ENCODE data around the gene SLC2A9. TPM values are rescaled to one million over a fixed set of nuclear protein-coding genes. Genes with fewer than 3 reads are reported as not detected.

The SLC2A9 gene
- total and polyA plus RNA-seq, 7 donors, result 0.92 to 6.7 (median 5.2) TPM; not detected in 1

- no peaks in the 10 kb centered on the region for H3K27me3 ChIP-seq
- intact Hi-C loops (cut with DNase I), result no loop called here
- no peaks in the 10 kb centered on the region for H3K9me3 ChIP-seq
- H3K4me1 ChIP-seq, result peaks cover 0 to 4% (median 0%) of the 10 kb centered on the region in 4 donors
- no peak overlapping the region for H3K27ac ChIP-seq
- no peak overlapping the region for H3K4me3 ChIP-seq
- no peak for DNase-seq
- WGBS, 2 donors, result 72 to 74% methylated on average over 4 of the region's 4 CpGs
- TF ChIP-seq EP300 (IDR thresholded peaks at IDR 0.05) (no peak), POLR2AphosphoS5 (IDR thresholded peaks at IDR 0.05) (no peak), POLR2A (IDR thresholded peaks at IDR 0.05) (no peak)
- H3K36me3 ChIP-seq, result no peaks in the 10 kb centered on the region
These were observed 96.5 kb downstream of the SLC2A9 start for GRCh38 chr4:9924750-9925149.

- 88% methylated on average over 12 of the region's 12 CpGs for WGBS, 2 donors
- Histone ChIP-seq H3K9me3 (no peaks in the 10 kb centered on the region), H3K27me3 (no peaks in the 10 kb centered on the region), H3K27ac (no peak overlapping the region), H3K4me3 (no peak overlapping the region), H3K36me3 (no peaks in the 10 kb centered on the region), H3K4me1 (peaks cover 0 to 4% (median 0%) of the 10 kb centered on the region in 4 donors)
- DNase-seq, result no peak
- intact Hi-C loops (cut with DNase I), result no loop called here
- no peak for TF ChIP-seq POLR2A (IDR thresholded peaks at IDR 0.05)
- TF ChIP-seq, protein P1, sequence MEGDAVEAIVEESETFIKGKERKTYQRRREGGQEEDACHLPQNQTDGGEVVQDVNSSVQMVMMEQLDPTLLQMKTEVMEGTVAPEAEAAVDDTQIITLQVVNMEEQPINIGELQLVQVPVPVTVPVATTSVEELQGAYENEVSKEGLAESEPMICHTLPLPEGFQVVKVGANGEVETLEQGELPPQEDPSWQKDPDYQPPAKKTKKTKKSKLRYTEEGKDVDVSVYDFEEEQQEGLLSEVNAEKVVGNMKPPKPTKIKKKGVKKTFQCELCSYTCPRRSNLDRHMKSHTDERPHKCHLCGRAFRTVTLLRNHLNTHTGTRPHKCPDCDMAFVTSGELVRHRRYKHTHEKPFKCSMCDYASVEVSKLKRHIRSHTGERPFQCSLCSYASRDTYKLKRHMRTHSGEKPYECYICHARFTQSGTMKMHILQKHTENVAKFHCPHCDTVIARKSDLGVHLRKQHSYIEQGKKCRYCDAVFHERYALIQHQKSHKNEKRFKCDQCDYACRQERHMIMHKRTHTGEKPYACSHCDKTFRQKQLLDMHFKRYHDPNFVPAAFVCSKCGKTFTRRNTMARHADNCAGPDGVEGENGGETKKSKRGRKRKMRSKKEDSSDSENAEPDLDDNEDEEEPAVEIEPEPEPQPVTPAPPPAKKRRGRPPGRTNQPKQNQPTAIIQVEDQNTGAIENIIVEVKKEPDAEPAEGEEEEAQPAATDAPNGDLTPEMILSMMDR (IDR thresholded peaks at IDR 0.05), result no peak
- TF ChIP-seq EP300 (IDR thresholded peaks at IDR 0.05), result no peak
- TF ChIP-seq POLR2AphosphoS5 (IDR thresholded peaks at IDR 0.05), result no peak
These were observed 98.0 kb downstream of the SLC2A9 start for GRCh38 chr4:9923195-9923812.

GRCh38 chr4:9921326-9921725 lies 100.0 kb downstream of the SLC2A9 start:
- TF ChIP-seq, protein P1 (IDR thresholded peaks at IDR 0.05), result no peak
- TF ChIP-seq POLR2AphosphoS5 (IDR thresholded peaks at IDR 0.05) (no peak), EP300 (IDR thresholded peaks at IDR 0.05) (no peak), POLR2A (IDR thresholded peaks at IDR 0.05) (no peak)
- no peak for DNase-seq
- H3K4me1 ChIP-seq, result peaks cover 0 to 4% (median 0%) of the 10 kb centered on the region in 4 donors
- no peaks in the 10 kb centered on the region for H3K9me3 ChIP-seq
- H3K27ac ChIP-seq, result no peak overlapping the region
- H3K36me3 ChIP-seq, result no peaks in the 10 kb centered on the region
- H3K27me3 ChIP-seq, result no peaks in the 10 kb centered on the region
- intact Hi-C loops (cut with DNase I), result no loop called here
- no peak overlapping the region for H3K4me3 ChIP-seq
- WGBS, 2 donors, result 71 to 84% methylated on average over 6 of the region's 6 CpGs

GRCh38 chr4:9920029-9920428 lies 101.3 kb downstream of the SLC2A9 start:
- 95 to 96% methylated on average over 2 of the region's 2 CpGs for WGBS, 2 donors

DNA sequence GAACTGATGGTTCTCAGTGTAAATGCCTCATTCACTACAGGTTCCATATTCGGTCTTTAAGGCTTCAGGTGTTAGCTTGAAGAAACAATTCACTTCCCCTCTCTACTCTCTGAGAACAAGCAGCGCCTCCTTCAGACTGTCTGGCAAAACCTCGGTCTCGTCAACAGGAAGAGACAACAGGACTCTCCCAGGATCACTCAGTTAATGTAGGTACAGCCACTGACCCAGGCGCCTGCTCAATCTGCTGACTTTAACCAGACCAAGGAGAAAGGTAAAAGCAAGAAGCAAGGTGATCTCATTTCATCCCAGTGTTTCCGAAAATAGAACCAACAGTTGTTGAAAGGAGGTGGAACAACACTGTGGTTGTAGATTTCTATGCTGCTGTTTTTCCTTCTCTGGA lies 102.2 kb downstream of the SLC2A9 start:
- 91 to 94% methylated on average over 6 of the region's 6 CpGs for WGBS, 2 donors

More at GRCh38 chr4:9920029-9920428, 101.3 kb downstream of the SLC2A9 start:
- DNase-seq, result no peak
- peaks cover 0 to 4% (median 0%) of the 10 kb centered on the region in 4 donors for H3K4me1 ChIP-seq
- no peak overlapping the region for H3K27ac ChIP-seq
- no peak overlapping the region for H3K4me3 ChIP-seq
- no peaks in the 10 kb centered on the region for H3K9me3 ChIP-seq
- TF ChIP-seq POLR2A (IDR thresholded peaks at IDR 0.05) (no peak), EP300 (IDR thresholded peaks at IDR 0.05) (no peak), POLR2AphosphoS5 (IDR thresholded peaks at IDR 0.05) (no peak)
- TF ChIP-seq, protein P1 (IDR thresholded peaks at IDR 0.05), result no peak
- H3K27me3 ChIP-seq, result no peaks in the 10 kb centered on the region
- intact Hi-C loops (cut with DNase I), result no loop called here
- no peaks in the 10 kb centered on the region for H3K36me3 ChIP-seq

More for the DNA sequence above, 102.2 kb downstream of the SLC2A9 start:
- H3K4me3 ChIP-seq, result no peak overlapping the region
- H3K36me3 ChIP-seq, result no peaks in the 10 kb centered on the region
- TF ChIP-seq POLR2AphosphoS5 (IDR thresholded peaks at IDR 0.05) (no peak), POLR2A (IDR thresholded peaks at IDR 0.05) (no peak)
- TF ChIP-seq, protein P1 (IDR thresholded peaks at IDR 0.05), result no peak
- H3K9me3 ChIP-seq, result no peaks in the 10 kb centered on the region
- H3K27me3 ChIP-seq, result no peaks in the 10 kb centered on the region
- no peak overlapping the region for H3K27ac ChIP-seq
- intact Hi-C loops (cut with DNase I), result no loop called here
- H3K4me1 ChIP-seq, result no peaks in the 10 kb centered on the region
- no peak for DNase-seq
